CD1c-positive myeloid dendritic cell (primary cell): ENCODE data around the gene TNP2.
A peak's percentile ranks its signal among the peaks of the same experiment; 100 is the strongest.

Experiments used
- DNase-seq: peaks from one replicate; pipeline ENCODE4 v3.0.0-alpha.2; 2016; ENCODE audit errors: extremely low spot score

Gene TNP2

GRCh38 chr16:11256661-11257130 lies 12.4 kb downstream of the TNP2 start:
- peak; percentile 94 for DNase-seq

- peak; percentile 97 for DNase-seq
Observed at GRCh38 chr16:11255737-11256660, 13.1 kb downstream of the TNP2 start, which contains the start of gene SOCS1. SOCS1 (minus strand) TSS chr16:11256204; CDS start chr16:11255478, 726 bp downstream.

GRCh38 chr16:11254913-11255736 lies 14.0 kb downstream of the TNP2 start:
- peak; percentile 71 for DNase-seq

- DNase-seq: no peak
Observed at GRCh38 chr16:11253995-11254912, 14.9 kb downstream of the TNP2 start.

- peak; percentile 10 for DNase-seq
Observed at GRCh38 chr16:11253009-11253994, 15.8 kb downstream of the TNP2 start.

- no peak for DNase-seq
Observed at GRCh38 chr16:11252482-11252931, 16.6 kb downstream of the TNP2 start.

GRCh38 chr16:11251525-11252481 lies 17.3 kb downstream of the TNP2 start:
- peak; percentile 55 for DNase-seq

- DNase-seq: no peak
Observed at GRCh38 chr16:11250786-11251524, 18.2 kb downstream of the TNP2 start.

GRCh38 chr16:11250091-11250785 lies 18.9 kb downstream of the TNP2 start:
- DNase-seq: no peak

- no peak for DNase-seq
Observed at GRCh38 chr16:11249233-11250061, 19.7 kb downstream of the TNP2 start.

- DNase-seq: no peak
Observed at GRCh38 chr16:11248133-11248532, 21.0 kb downstream of the TNP2 start.

- DNase-seq: no peak
Observed at GRCh38 chr16:11245988-11246387, 23.1 kb downstream of the TNP2 start.

- no peak for DNase-seq
Observed at GRCh38 chr16:11245222-11245737, 23.8 kb downstream of the TNP2 start.

GRCh38 chr16:11242658-11243057 lies 26.5 kb downstream of the TNP2 start:
- no peak for DNase-seq

- no peak for DNase-seq
Observed at GRCh38 chr16:11241480-11242204, 27.5 kb downstream of the TNP2 start.
